Epithelial cell of esophagus (primary cell): ENCODE results near the gene EBF3.

ENCODE experiments used
- DNase-seq: peaks from one replicate; pipeline ENCODE4 v3.0.0; 2010; ENCODE audit warnings: low read depth
- H3K4me3 ChIP-seq: 2 replicates; pipeline ENCODE4 v1.5.1; 2011; ENCODE audit warnings: mild to moderate bottlenecking, low read length, control low read depth
- CTCF ChIP-seq: IDR thresholded peaks from 2 replicates; pipeline ENCODE4 v1.5.1; 2011; ENCODE audit warnings: low read depth, mild to moderate bottlenecking, low read length, control low read depth, inconsistent platforms; ENCODE audit not compliant: insufficient read depth; ENCODE audit errors: missing control alignments

Gene EBF3

GRCh38 chr10:129869596-129870473 is 94.2 kb downstream of the EBF3 start:
- no peak for TF ChIP-seq CTCF
- DNase-seq = no peak
- no peak overlapping the region for H3K4me3 ChIP-seq

GRCh38 chr10:129868449-129869035 is 95.5 kb downstream of the EBF3 start:
- no peak overlapping the region for H3K4me3 ChIP-seq
- DNase-seq = no peak
- no peak for TF ChIP-seq CTCF

GRCh38 chr10:129867631-129868179 is 96.4 kb downstream of the EBF3 start:
- DNase-seq = no peak
- no peak for TF ChIP-seq CTCF

GRCh38 chr10:129866894-129867293 is 97.2 kb downstream of the EBF3 start:
- H3K4me3 ChIP-seq = no peak overlapping the region
- no peak for TF ChIP-seq CTCF
- no peak for DNase-seq

More at GRCh38 chr10:129867631-129868179, 96.4 kb downstream of the EBF3 start:
- no peak overlapping the region for H3K4me3 ChIP-seq

- no peak for TF ChIP-seq CTCF
- no peak overlapping the region for H3K4me3 ChIP-seq
- DNase-seq = no peak
These were observed 98.1 kb downstream of the EBF3 start for GRCh38 chr10:129865960-129866359.

- TF ChIP-seq CTCF = no peak
- H3K4me3 ChIP-seq = no peak overlapping the region
- no peak for DNase-seq
These were observed 98.7 kb downstream of the EBF3 start for GRCh38 chr10:129865413-129865812.

GRCh38 chr10:129864601-129865126 is 99.4 kb downstream of the EBF3 start:
- no peak overlapping the region for H3K4me3 ChIP-seq
- DNase-seq = no peak
- TF ChIP-seq CTCF = no peak
